GM18499 (cell line): Measurements from ENCODE around the gene PAPSS1.
"Not testable (repeated sequence)": the region's sequence is repeated elsewhere in the genome, so short reads cannot be mapped to it uniquely, and the experiment has no call there.

Experiments used
- ATAC-seq: cut with Tn5 transposase; IDR thresholded peaks from one replicate; pipeline ENCODE4 v1.9.1; 2021; ENCODE audit warnings: moderate number of reproducible peaks; ENCODE audit not compliant: insufficient read depth, unreplicated experiment

PAPSS1 gene

GRCh38 chr4:107692202-107692601 lies 27.8 kb downstream of the PAPSS1 start:
- ATAC-seq = no peak

GRCh38 chr4:107691378-107691777 lies 28.7 kb downstream of the PAPSS1 start:
- ATAC-seq = no peak

GRCh38 chr4:107689912-107690587 lies 30.0 kb downstream of the PAPSS1 start:
- ATAC-seq = no peak

GRCh38 chr4:107688421-107688820 lies 31.6 kb downstream of the PAPSS1 start:
- no peak for ATAC-seq

- ATAC-seq = no peak
These were observed 34.3 kb downstream of the PAPSS1 start for GRCh38 chr4:107685740-107686139.

GRCh38 chr4:107683873-107684272 lies 36.2 kb downstream of the PAPSS1 start:
- no peak for ATAC-seq

GRCh38 chr4:107682306-107682705 lies 37.7 kb downstream of the PAPSS1 start:
- ATAC-seq = no peak

- ATAC-seq = no peak
These were observed 51.0 kb downstream of the PAPSS1 start for GRCh38 chr4:107669068-107669467.

- no peak for ATAC-seq
These were observed 53.9 kb downstream of the PAPSS1 start for GRCh38 chr4:107666134-107666533.

GRCh38 chr4:107665001-107665400 lies 55.0 kb downstream of the PAPSS1 start:
- no peak for ATAC-seq

- no peak for ATAC-seq
These were observed 61.4 kb downstream of the PAPSS1 start for GRCh38 chr4:107658400-107659336.

- no peak for ATAC-seq
These were observed 64.7 kb downstream of the PAPSS1 start for GRCh38 chr4:107655289-107655688.

- no peak for ATAC-seq
These were observed 65.3 kb downstream of the PAPSS1 start for GRCh38 chr4:107654694-107655093.

GRCh38 chr4:107651408-107651807 lies 68.6 kb downstream of the PAPSS1 start:
- ATAC-seq = not testable (repeated sequence)

- ATAC-seq = no peak
These were observed 69.8 kb downstream of the PAPSS1 start for GRCh38 chr4:107650251-107650650.

- ATAC-seq = no peak
These were observed 71.6 kb downstream of the PAPSS1 start for GRCh38 chr4:107648178-107648991.

GRCh38 chr4:107647591-107647990 lies 72.4 kb downstream of the PAPSS1 start:
- ATAC-seq = no peak

GRCh38 chr4:107645604-107646003 lies 74.4 kb downstream of the PAPSS1 start:
- ATAC-seq = no peak

- ATAC-seq = no peak
These were observed 77.0 kb downstream of the PAPSS1 start for GRCh38 chr4:107643021-107643420.

GRCh38 chr4:107640878-107641277 lies 79.2 kb downstream of the PAPSS1 start:
- ATAC-seq = no peak

- ATAC-seq = no peak
These were observed 79.8 kb downstream of the PAPSS1 start for GRCh38 chr4:107640197-107640596.
